ENCODE data around the gene PHF1.

GRCh38 chr6:33442283-33442682, 31.5 kb downstream of the PHF1 start:
- TF ChIP-seq, protein P1, sequence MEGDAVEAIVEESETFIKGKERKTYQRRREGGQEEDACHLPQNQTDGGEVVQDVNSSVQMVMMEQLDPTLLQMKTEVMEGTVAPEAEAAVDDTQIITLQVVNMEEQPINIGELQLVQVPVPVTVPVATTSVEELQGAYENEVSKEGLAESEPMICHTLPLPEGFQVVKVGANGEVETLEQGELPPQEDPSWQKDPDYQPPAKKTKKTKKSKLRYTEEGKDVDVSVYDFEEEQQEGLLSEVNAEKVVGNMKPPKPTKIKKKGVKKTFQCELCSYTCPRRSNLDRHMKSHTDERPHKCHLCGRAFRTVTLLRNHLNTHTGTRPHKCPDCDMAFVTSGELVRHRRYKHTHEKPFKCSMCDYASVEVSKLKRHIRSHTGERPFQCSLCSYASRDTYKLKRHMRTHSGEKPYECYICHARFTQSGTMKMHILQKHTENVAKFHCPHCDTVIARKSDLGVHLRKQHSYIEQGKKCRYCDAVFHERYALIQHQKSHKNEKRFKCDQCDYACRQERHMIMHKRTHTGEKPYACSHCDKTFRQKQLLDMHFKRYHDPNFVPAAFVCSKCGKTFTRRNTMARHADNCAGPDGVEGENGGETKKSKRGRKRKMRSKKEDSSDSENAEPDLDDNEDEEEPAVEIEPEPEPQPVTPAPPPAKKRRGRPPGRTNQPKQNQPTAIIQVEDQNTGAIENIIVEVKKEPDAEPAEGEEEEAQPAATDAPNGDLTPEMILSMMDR (IDR thresholded peaks at IDR 0.05), result no peak
- TF ChIP-seq POLR2AphosphoS5 (IDR thresholded peaks at IDR 0.05), result no peak
- TF ChIP-seq POLR2A (IDR thresholded peaks at IDR 0.05), result no peak
